IPS-15b (cell line): ENCODE data around the gene SERPINB2.
A peak's percentile ranks its signal among the peaks of the same experiment; 100 is the strongest.

Experiments used
- H3K27me3 ChIP-seq: one replicate; pipeline ENCODE4 v1.6.1; 2013; ENCODE audit warnings: low read length; ENCODE audit not compliant: control insufficient read depth, insufficient read depth
- H3K36me3 ChIP-seq: one replicate; pipeline ENCODE4 v1.6.1; 2013; ENCODE audit warnings: low read length; ENCODE audit not compliant: control insufficient read depth, insufficient read depth
- H3K4me1 ChIP-seq: one replicate; pipeline ENCODE4 v1.6.1; 2013; ENCODE audit warnings: mild to moderate bottlenecking, low read length; ENCODE audit not compliant: control insufficient read depth, insufficient read depth
- H3K4me3 ChIP-seq: one replicate; pipeline ENCODE4 v1.5.1; 2013; ENCODE audit warnings: low read depth, low read length
- H3K9ac ChIP-seq: one replicate; pipeline ENCODE4 v1.6.1; 2013; ENCODE audit warnings: low read depth, mild to moderate bottlenecking, low read length
- H3K9me3 ChIP-seq: one replicate; pipeline ENCODE4 v1.6.1; 2013; ENCODE audit warnings: mild to moderate bottlenecking, low read length; ENCODE audit not compliant: control insufficient read depth, insufficient read depth

SERPINB2 gene

GRCh38 chr18:63947051-63947790 is 59.7 kb downstream of the SERPINB2 start:
- no peak overlapping the region for H3K4me3 ChIP-seq
- H3K9ac ChIP-seq = no peak overlapping the region
- no peaks in the 10 kb centered on the region for H3K36me3 ChIP-seq
- no peaks in the 10 kb centered on the region for H3K9me3 ChIP-seq
- peaks cover 32% of the 10 kb centered on the region for H3K27me3 ChIP-seq
- no peaks in the 10 kb centered on the region for H3K4me1 ChIP-seq

- no peaks in the 10 kb centered on the region for H3K4me1 ChIP-seq
- peak within 1 kb of the TSS; percentile 77 for H3K4me3 ChIP-seq
- peaks cover 27% of the 10 kb centered on the region for H3K27me3 ChIP-seq
- H3K36me3 ChIP-seq = no peaks in the 10 kb centered on the region
- no peaks in the 10 kb centered on the region for H3K9me3 ChIP-seq
- H3K9ac ChIP-seq = peak within 1 kb of the TSS; percentile 70
Measured at GRCh38 chr18:63949068-63949737, 61.7 kb downstream of the SERPINB2 start, which contains the start of gene HMSD. Gene HMSD, plus strand, starts transcription at chr18:63949301. Its CDS starts 4,155 bp downstream, at chr18:63953456.

GRCh38 chr18:63951302-63951705 is 63.8 kb downstream of the SERPINB2 start:
- no peaks in the 10 kb centered on the region for H3K9me3 ChIP-seq
- no peak overlapping the region for H3K4me3 ChIP-seq
- no peaks in the 10 kb centered on the region for H3K4me1 ChIP-seq
- peaks cover 26% of the 10 kb centered on the region for H3K27me3 ChIP-seq
- no peak overlapping the region for H3K9ac ChIP-seq
- H3K36me3 ChIP-seq = no peaks in the 10 kb centered on the region
